T-helper 2 cell treated with Interferon-gamma antibody and Interleukin-4, amounts not matched to agents 5 μg/mL and 100 μg/mL, for 36 hours (primary cell): ENCODE results near the gene CMTM4.

ENCODE experiments used
- DNase-seq: peaks from one replicate; pipeline ENCODE4 v3.0.0; 2021; ENCODE audit warnings: low spot score
- H3K27ac Mint-ChIP-seq: one replicate; pipeline ENCODE4 v1.8.0; 2021; ENCODE audit warnings: mild to moderate bottlenecking, mixed read lengths
- H3K27me3 Mint-ChIP-seq: one replicate; pipeline ENCODE4 v1.8.0; 2021; ENCODE audit warnings: low read depth, mixed read lengths
- H3K36me3 Mint-ChIP-seq: one replicate; pipeline ENCODE4 v1.8.0; 2021; ENCODE audit warnings: low read depth, mixed read lengths
- H3K4me1 Mint-ChIP-seq: one replicate; pipeline ENCODE4 v1.8.0; 2021; ENCODE audit warnings: low read depth, mixed read lengths
- H3K4me3 Mint-ChIP-seq: one replicate; pipeline ENCODE4 v1.8.0; 2022; ENCODE audit warnings: mild to moderate bottlenecking, moderate library complexity, mixed read lengths
- H3K9me3 Mint-ChIP-seq: one replicate; pipeline ENCODE4 v1.8.0; 2021; ENCODE audit warnings: mixed read lengths

CMTM4 gene

DNA sequence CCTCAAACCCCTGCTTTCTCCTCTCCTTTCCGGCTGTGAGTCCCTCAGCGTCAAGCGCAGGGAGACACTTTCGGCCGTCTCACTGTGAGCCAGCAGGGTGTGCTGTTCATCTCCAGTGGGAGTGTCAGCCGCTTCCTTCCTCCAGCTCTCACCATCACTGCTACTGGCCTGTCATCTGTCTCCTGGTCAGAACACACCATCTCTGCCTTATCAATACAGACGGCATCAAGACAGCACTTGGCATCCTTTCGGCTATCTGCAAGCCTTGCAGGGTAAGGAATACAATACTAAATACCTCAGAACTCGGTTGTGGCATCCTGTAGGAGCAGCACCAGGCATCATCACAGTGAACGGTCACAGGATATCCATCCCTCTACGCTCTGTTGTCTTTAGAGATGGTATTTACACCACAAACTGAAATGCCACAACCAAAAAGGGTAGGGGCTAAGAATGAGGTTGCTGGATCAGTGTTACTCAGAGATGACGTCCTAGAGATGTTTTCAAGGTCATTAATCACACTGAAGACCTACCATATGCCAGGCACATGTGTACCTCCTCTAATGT, 20.7 kb upstream of the CMTM4 start:
- H3K36me3 Mint-ChIP-seq: peaks cover 8% of the 10 kb centered on the region
- no peaks in the 10 kb centered on the region for H3K27me3 Mint-ChIP-seq
- no peak overlapping the region for H3K27ac Mint-ChIP-seq
- H3K4me1 Mint-ChIP-seq: no peaks in the 10 kb centered on the region
- no peak overlapping the region for H3K4me3 Mint-ChIP-seq
- no peak for DNase-seq
- no peaks in the 10 kb centered on the region for H3K9me3 Mint-ChIP-seq

DNA sequence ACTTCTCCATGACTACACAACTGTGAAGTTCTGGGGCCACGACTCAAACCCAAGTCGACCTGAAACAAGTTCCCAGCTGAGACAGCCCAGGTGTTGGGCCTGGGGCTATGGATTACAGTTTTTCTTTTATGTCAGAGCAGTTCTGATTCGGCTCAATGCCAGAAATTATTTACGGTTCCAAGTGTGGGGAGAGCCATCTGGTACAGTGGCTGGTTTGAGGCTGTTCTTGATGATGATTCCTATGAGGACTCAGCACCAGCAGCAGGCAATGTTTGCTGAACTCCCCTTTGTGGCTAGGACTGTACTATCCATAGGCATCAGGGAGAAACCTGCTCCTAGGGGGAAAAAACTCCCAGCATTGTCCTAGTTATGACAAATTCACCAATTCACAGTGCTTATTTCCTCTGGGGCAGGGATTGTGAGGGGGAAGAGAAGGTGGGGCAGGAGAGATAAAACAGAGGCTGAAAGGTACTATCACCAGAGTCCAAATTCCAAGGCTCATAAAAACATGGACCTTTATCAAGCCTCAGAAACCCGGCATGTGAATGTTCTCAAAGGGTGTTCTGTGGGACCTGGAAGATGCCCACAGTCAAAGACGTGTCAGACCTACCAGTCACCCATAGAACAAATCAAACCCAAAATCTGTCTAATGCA, 18.2 kb upstream of the CMTM4 start:
- DNase-seq: no peak
- Mint-ChIP-seq H3K27me3 (peaks cover 4% of the 10 kb centered on the region), H3K4me1 (no peaks in the 10 kb centered on the region), H3K9me3 (no peaks in the 10 kb centered on the region), H3K36me3 (peaks cover 2% of the 10 kb centered on the region), H3K4me3 (no peak overlapping the region), H3K27ac (no peak overlapping the region)

DNA sequence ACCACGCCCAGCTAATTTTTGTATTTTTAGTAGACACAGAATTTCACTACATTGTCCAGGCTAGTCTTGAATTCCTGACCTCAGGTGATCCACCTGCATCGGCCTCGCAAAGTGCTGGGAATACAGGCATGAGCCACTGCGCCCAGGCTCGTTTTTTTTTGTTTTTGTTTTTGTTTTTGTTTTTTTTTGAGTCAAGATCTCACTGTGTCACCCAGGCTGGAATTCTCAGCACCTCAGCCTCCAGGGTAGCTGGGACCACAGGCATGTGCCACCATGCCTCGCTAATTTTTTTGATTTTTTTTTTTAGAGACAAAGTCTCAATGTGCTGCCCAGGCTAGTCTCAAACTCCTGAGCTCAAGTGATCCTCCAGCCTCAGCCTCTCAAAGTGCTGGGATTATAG, 17.5 kb upstream of the CMTM4 start:
- Mint-ChIP-seq H3K27ac (no peak overlapping the region), H3K9me3 (no peaks in the 10 kb centered on the region), H3K27me3 (peaks cover 4% of the 10 kb centered on the region)

DNA sequence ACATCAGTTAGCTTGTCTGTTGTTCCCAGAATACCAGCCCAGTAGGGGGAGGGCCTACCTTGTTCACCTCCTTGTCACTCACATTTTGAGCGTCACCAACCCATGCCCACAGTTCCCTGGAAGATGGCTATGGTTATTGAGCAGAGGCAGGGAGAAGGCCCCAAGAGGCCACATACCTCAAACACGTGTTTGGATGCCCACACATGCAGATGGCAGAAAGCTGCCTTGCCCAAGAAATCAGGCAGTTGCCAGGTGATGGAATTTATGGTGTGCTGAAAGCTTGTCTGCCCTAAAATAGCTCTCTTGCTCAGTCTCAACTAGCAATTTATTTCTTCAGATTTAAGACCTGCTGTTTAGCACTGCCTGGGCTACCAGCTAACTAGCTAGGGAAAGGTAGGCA, 16.5 kb upstream of the CMTM4 start:
- Mint-ChIP-seq H3K36me3 (peaks cover 2% of the 10 kb centered on the region), H3K9me3 (no peaks in the 10 kb centered on the region), H3K4me1 (no peaks in the 10 kb centered on the region), H3K27ac (no peak overlapping the region), H3K27me3 (peaks cover 7% of the 10 kb centered on the region), H3K4me3 (no peak overlapping the region)
- DNase-seq: no peak

More for the DNA sequence above, 17.5 kb upstream of the CMTM4 start:
- Mint-ChIP-seq H3K4me1 (no peaks in the 10 kb centered on the region), H3K36me3 (peaks cover 2% of the 10 kb centered on the region), H3K4me3 (no peak overlapping the region)
- no peak for DNase-seq

DNA sequence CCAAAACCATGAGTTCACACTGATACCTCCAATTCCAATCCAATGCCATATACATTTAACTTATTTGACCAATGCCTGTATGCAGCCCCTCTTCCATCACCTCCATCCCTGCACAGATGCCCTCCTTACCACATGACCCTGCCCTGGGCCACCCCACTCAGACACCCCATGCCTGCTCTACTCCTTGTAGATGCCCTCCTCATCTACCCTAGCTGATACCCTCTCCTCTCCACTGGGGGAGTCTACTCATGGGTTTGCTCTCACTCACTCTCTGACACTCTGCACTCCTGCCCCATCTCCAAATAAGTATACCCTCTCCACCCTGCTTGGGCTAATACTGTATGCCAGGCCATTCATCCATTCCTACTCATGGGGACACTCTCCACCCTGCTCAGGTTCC, 16.0 kb upstream of the CMTM4 start:
- Mint-ChIP-seq H3K4me1 (no peaks in the 10 kb centered on the region), H3K4me3 (no peak overlapping the region), H3K27ac (no peak overlapping the region), H3K27me3 (peaks cover 7% of the 10 kb centered on the region), H3K36me3 (peaks cover 2% of the 10 kb centered on the region), H3K9me3 (no peaks in the 10 kb centered on the region)
- DNase-seq: no peak

DNA sequence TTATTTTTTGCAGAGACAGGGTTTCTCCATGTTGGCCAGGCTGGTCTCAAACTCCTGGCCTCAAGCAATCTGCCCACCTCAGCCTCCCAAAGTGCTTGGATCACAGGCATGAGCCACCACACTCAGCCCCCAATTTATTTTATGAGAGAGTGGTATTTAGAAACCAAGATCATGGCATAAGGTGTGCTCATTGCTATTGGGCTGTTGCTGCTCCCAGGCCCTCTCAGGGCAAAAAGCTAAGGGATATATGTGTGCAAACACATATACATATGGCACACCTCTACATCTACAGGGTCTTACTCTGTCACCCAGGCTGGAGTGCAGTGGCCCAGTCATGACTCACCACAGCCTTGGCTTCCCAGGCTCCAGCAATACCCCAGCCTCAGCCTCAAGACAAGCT, 15.0 kb upstream of the CMTM4 start:
- H3K27me3 Mint-ChIP-seq: peaks cover 7% of the 10 kb centered on the region
- H3K27ac Mint-ChIP-seq: no peak overlapping the region
- H3K4me3 Mint-ChIP-seq: no peak overlapping the region
- H3K4me1 Mint-ChIP-seq: no peaks in the 10 kb centered on the region
- H3K9me3 Mint-ChIP-seq: no peaks in the 10 kb centered on the region
- DNase-seq: no peak
- H3K36me3 Mint-ChIP-seq: no peaks in the 10 kb centered on the region

DNA sequence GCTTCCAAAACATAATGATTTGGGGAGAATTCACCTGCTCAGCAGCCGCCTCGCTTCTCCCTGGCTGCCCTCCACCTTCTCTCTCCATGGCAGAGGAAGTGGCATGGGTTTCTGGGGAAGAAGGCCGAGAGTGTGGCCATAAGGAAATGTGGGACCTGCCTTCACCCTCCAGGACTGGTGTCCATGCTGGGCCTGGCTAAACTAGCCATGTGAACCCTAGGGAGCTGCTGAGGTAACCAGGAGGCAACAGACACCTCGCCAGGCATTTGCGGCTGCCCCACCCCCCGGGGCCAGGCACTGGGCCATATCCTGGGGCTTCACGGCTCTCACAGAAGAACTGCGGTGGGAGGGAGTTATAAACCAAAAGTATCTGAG, 9.9 kb upstream of the CMTM4 start:
- H3K36me3 Mint-ChIP-seq: no peaks in the 10 kb centered on the region
- no peak for DNase-seq
- H3K27ac Mint-ChIP-seq: no peak overlapping the region
- H3K4me1 Mint-ChIP-seq: no peaks in the 10 kb centered on the region
- H3K4me3 Mint-ChIP-seq: no peak overlapping the region
- H3K9me3 Mint-ChIP-seq: no peaks in the 10 kb centered on the region
- peaks cover 7% of the 10 kb centered on the region for H3K27me3 Mint-ChIP-seq

DNA sequence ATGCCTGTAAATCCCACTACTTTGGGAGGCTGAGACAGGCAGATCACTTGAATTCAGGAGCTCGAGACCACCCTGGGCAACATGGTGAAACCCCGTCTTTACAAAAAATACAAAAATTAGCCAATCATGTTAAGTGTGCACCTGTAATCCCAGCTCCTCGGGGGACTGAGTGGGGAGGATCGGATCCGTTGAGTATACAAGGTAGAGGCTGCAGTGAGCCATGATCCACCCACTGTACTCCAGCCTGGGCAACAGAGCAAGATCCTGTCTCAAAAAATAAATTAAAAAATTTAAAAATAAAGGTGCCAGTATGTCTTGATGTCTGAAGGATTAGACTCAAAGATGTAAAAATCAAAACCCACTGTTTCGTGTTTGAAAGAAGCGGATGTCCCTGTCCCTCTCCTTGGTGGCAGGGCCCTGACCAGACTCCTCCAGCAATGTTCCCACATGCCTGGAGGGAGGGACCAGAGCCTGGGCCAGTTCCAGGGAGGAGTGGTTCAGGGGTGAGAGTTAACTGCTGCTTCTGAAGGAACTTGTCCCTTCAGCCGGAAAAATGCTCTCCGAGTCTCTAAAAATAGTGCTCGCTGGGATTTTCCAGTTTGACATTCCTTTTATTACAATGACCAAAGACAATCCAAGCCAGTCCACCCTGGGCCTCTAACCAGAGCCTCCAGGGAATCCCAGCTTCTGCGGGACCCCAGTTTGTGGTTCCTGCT, 9.4 kb upstream of the CMTM4 start:
- Mint-ChIP-seq H3K27me3 (peaks cover 8% of the 10 kb centered on the region), H3K4me3 (no peak overlapping the region), H3K4me1 (peaks cover 2% of the 10 kb centered on the region), H3K9me3 (no peaks in the 10 kb centered on the region), H3K36me3 (no peaks in the 10 kb centered on the region), H3K27ac (no peak overlapping the region)
- no peak for DNase-seq

DNA sequence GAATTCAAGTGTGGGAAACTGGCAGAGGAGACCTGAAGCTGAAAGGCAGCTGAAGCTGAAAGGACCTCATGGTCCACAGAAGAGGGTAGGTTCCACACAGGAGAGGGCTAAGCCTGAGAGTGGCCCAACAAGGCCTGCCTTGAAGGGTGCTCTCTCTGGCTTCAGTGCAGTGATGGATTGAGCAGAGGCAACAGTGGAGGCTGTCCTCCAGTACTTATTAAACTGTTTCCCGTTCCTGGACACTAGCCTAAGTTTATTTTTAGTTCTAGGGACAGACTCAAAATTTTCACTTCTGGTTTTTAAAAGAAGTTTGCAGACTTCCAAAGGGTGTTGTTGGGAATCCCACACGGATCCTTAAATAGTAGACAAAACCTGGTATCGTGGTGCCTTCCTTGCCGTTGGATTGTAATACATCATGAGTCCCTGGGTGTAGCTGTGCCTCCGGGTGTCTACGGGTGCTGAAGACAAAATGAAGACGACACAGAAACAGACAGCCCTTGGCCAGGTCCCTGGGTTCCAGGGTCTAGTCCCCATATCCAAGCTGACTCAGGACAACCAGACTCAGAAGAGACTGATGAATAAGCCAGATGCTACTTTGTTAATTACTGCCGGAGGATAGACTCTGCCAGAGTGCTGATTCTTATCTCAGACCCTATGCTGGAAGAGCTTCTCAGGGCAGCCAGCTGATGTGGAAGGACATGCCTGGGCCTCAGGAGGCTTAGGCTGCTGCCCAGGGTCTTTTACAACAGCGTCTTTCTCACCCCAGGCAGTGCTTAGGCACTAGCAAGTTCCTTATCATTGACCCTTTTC, 7.1 kb upstream of the CMTM4 start:
- Mint-ChIP-seq H3K4me1 (peaks cover 4% of the 10 kb centered on the region), H3K27me3 (peaks cover 15% of the 10 kb centered on the region), H3K27ac (no peak overlapping the region), H3K4me3 (no peak overlapping the region), H3K36me3 (no peaks in the 10 kb centered on the region), H3K9me3 (no peaks in the 10 kb centered on the region)
- DNase-seq: no peak

DNA sequence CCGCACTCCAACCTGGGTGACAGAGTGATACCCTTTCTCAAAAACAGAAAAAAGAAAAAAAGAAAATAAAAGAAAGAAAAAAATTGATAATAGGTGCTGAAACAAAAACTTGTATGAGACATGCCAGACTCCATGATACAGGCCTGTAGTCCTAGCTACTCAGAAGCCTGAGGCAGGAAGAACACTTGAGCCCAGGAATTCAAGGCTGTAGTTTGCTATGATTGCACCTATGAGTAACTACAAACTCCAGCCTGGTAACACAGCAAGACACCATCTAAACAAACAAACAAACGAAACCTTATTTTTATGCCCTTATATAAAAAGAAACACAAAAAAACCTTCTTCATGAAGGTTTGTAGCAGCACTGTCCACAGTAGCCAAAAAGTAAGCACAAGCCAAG, 5.0 kb upstream of the CMTM4 start:
- Mint-ChIP-seq H3K36me3 (no peaks in the 10 kb centered on the region), H3K4me1 (peaks cover 4% of the 10 kb centered on the region), H3K4me3 (no peak overlapping the region), H3K9me3 (no peaks in the 10 kb centered on the region), H3K27me3 (peaks cover 29% of the 10 kb centered on the region), H3K27ac (no peak overlapping the region)
- DNase-seq: no peak

DNA sequence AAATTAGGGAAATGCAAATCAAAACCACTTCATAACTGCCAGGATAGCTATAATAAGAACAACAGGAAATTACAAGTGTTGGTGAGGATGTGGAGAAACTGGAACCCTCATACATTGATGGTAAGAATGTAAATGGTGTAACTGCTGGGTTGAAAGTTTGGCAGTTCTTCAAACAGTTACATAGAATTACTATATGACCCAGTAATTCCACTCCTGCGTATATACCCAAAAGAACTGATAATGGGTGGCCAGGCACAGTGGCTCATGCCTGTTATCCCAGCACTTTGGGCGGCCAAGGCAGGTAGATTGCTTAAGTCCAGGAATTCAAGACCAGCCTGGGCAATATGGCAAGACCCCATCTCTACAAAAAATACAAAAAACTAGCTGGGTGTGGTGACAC, 4.5 kb upstream of the CMTM4 start:
- Mint-ChIP-seq H3K4me3 (no peak overlapping the region), H3K27ac (no peak overlapping the region), H3K9me3 (no peaks in the 10 kb centered on the region), H3K36me3 (no peaks in the 10 kb centered on the region), H3K27me3 (peaks cover 29% of the 10 kb centered on the region), H3K4me1 (peaks cover 4% of the 10 kb centered on the region)
- no peak for DNase-seq

DNA sequence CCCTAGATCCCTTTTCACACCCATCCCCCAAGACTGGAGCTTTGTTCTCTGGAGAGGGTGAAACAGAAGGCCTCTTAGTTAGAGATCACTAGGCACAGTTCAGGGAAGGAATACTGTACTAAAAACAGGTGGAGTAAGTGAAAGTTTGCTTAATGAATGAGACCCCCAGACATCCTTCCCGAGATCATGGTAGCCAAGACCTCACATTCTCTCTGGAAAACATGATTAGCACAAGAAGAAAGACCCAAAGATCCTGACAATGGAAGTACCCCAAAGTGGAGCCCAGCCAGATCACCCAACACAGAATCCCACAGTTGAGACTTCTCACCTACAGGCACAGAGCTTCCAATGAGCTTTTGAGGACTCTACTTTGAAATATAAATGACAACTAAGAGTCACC, 3.4 kb upstream of the CMTM4 start:
- no peaks in the 10 kb centered on the region for H3K36me3 Mint-ChIP-seq
- DNase-seq: no peak
- no peak overlapping the region for H3K4me3 Mint-ChIP-seq
- peaks cover 39% of the 10 kb centered on the region for H3K27me3 Mint-ChIP-seq
- no peak overlapping the region for H3K27ac Mint-ChIP-seq
- H3K9me3 Mint-ChIP-seq: no peaks in the 10 kb centered on the region
- peaks cover 11% of the 10 kb centered on the region for H3K4me1 Mint-ChIP-seq

DNA sequence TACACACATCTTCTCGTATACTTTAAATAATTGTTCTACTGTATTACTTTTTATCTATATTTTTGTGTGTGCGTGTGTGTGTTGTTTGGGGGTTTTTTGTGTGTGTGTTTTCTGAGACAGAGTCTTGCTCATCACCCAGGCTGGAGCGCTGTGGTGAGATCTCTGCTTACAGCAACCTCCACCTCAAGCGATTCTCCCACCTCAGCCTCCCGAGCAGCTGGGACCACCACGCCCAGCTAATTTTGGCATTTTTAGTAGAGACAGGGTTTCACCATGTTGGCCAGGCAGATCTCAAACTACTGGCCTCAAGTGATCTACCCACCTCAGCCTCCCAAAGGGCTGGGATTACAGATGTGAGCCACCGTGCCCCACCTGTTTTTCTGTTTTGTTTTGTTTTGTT, 1.5 kb upstream of the CMTM4 start:
- peaks cover 44% of the 10 kb centered on the region for H3K27me3 Mint-ChIP-seq
- H3K36me3 Mint-ChIP-seq: no peaks in the 10 kb centered on the region
- H3K4me3 Mint-ChIP-seq: no peak overlapping the region
- no peaks in the 10 kb centered on the region for H3K9me3 Mint-ChIP-seq
- H3K4me1 Mint-ChIP-seq: peaks cover 13% of the 10 kb centered on the region
- H3K27ac Mint-ChIP-seq: no peak overlapping the region
- no peak for DNase-seq
